Right lobe of liver (tissue), 6 donors: ENCODE measurements around the gene FSTL3. TPM values are rescaled to one million over a fixed set of nuclear protein-coding genes. Genes with fewer than 3 reads are reported as not detected.

Source experiments
- ATAC-seq, 4 donors: fragments of 200-7000 bp; cut with Tn5 transposase; one replicate each; pipeline ENCODE4 v1.9.1; 2020; ENCODE audit warnings: mild to moderate bottlenecking in 4 of 4, moderate library complexity in 4 of 4
- DNase-seq, 3 donors: peaks; one replicate each; pipeline ENCODE4 v3.0.0-alpha.2; 2020
- H3K27ac ChIP-seq, 3 donors: fragments of 200-600 bp; one replicate each; pipeline ENCODE4 v1.8.0; 2022
- H3K27me3 ChIP-seq, 2 donors: fragments of 200-600 bp; one replicate each; pipeline ENCODE4 v1.8.0; 2022
- H3K36me3 ChIP-seq, 4 donors: fragments of 200-600 bp; sonication (generic) in 1 of 4; one replicate each; pipeline versions ENCODE4 v1.5.1 to v1.8.0; 2017 to 2022; ENCODE audit warnings: control low read depth in 1 of 4
- H3K4me1 ChIP-seq, 4 donors: fragments of 200-600 bp; sonication (generic) in 1 of 4; one replicate each; pipeline versions ENCODE4 v1.5.1 to v1.8.0; 2017 to 2022; ENCODE audit warnings: control low read depth in 1 of 4
- H3K4me3 ChIP-seq, 3 donors: fragments of 200-600 bp; one replicate each; pipeline ENCODE4 v1.8.0; 2022
- H3K9me3 ChIP-seq, 4 donors: fragments of 200-600 bp; sonication (generic) in 1 of 4; one replicate each; pipeline versions ENCODE4 v1.5.1 to v1.8.0; 2017 to 2022; ENCODE audit warnings: control low read depth in 1 of 4
- CTCF ChIP-seq, 4 donors: fragments of 200-600 bp in 3 of 4; fragments of 450-650 bp in 1 of 4; IDR thresholded peaks; one replicate each; pipeline versions ENCODE4 v1.5.1 to v1.8.0; 2016 to 2022; ENCODE audit warnings: antibody characterized with exemption in 4 of 4, mild to moderate bottlenecking in 2 of 4
- POLR2A ChIP-seq: fragments of 450-650 bp; IDR thresholded peaks from one replicate; pipeline ENCODE4 v1.6.1; 2017; ENCODE audit warnings: antibody characterized with exemption, mild to moderate bottlenecking
- WGBS: methylation state at CpG from one replicate; pipeline ENCODE4 v1.1.6; 2018; ENCODE audit warnings: low coverage, low lambda C conversion rate; ENCODE audit not compliant: insufficient coverage; ENCODE audit errors: missing lambda C conversion rate; 5-methylcytosine and 5-hydroxymethylcytosine counted together
- intact Hi-C, 2 donors: fragments of 100-400 bp; cut with DNase I; formaldehyde crosslinking; loops; one replicate each; pipeline versions ENCODE4 v1.11.2 to v1.14.1; 2022
- total RNA-seq, 6 experiments: library from RNA; depleted of rRNA in 2 of 6; stranded (reverse); fragments of >200 nt in 2 of 6; fragmentation: NEBNext Ultra II Directional in 3 of 6; extraction: Animal tissue kit (Norgen Biotek cat#: 25700) in 3 of 6; gene quantifications; one replicate each; pipeline versions ENCODE4 v1.1.0 to v1.2.4, GENCODE V29; 2016 to 2023
- donor health status: DM: no; HTN: yes; CAD: no.
- donor health status: DM: no; HTN: no; CAD: no.
- donor health status: DM: no; HTN: no; CAD: no.
- donor health status: DM: no; HTN: yes; CAD: no.
- donor health status: DM: no; HTN: yes; CAD: no.

FSTL3 gene
- total RNA-seq, 6 experiments from 2014 or later: 4.2 to 18.7 (median 10.4) TPM

- Histone ChIP-seq H3K9me3 (no peaks in the 10 kb centered on the region), H3K27ac (no peak overlapping the region), H3K4me1 (peaks cover 0 to 9% (median 0%) of the 10 kb centered on the region in 4 donors), H3K4me3 (no peak overlapping the region), H3K27me3 (peaks cover 7 to 13% of the 10 kb centered on the region in 2 donors), H3K36me3 (no peaks in the 10 kb centered on the region)
- peak in 1 of 4 donors; percentile 49 for ATAC-seq
- intact Hi-C loops: no loop called here
- TF ChIP-seq POLR2A (no peak), CTCF (IDR thresholded peaks at IDR 0.05) (no peak)
- no peak for DNase-seq
- WGBS: 24% methylated on average over 6 of the region's 17 CpGs
Measured at GRCh38 chr19:722553-723101, 46.4 kb downstream of the FSTL3 start.

- no peaks in the 10 kb centered on the region for H3K9me3 ChIP-seq
- H3K27me3 ChIP-seq: peaks cover 7 to 13% of the 10 kb centered on the region in 2 donors
- TF ChIP-seq POLR2A (no peak), CTCF (IDR thresholded peaks at IDR 0.05) (no peak)
- peaks cover 0 to 9% (median 0%) of the 10 kb centered on the region in 4 donors for H3K4me1 ChIP-seq
- 53% methylated on average over 3 of the region's 13 CpGs for WGBS
- DNase-seq (no peak), ATAC-seq (no peak)
- intact Hi-C loops: no loop called here
- H3K27ac ChIP-seq: no peak overlapping the region
- no peaks in the 10 kb centered on the region for H3K36me3 ChIP-seq
- H3K4me3 ChIP-seq: no peak overlapping the region
Measured at GRCh38 chr19:723247-723646, 47.1 kb downstream of the FSTL3 start.

- ATAC-seq (no peak), DNase-seq (no peak)
- Histone ChIP-seq H3K9me3 (no peaks in the 10 kb centered on the region), H3K27ac (no peak overlapping the region), H3K4me1 (peaks cover 0 to 9% (median 0%) of the 10 kb centered on the region in 4 donors), H3K36me3 (no peaks in the 10 kb centered on the region), H3K27me3 (peaks cover 7 to 13% of the 10 kb centered on the region in 2 donors), H3K4me3 (no peak overlapping the region)
- intact Hi-C loops: no loop called here
- WGBS: 51% methylated on average over 6 of the region's 18 CpGs
- TF ChIP-seq POLR2A (no peak), CTCF (IDR thresholded peaks at IDR 0.05) (no peak)
Measured at GRCh38 chr19:723714-724113, 47.5 kb downstream of the FSTL3 start.

GRCh38 chr19:725461-726089 lies 49.4 kb downstream of the FSTL3 start:
- intact Hi-C loops: no loop called here
- Histone ChIP-seq H3K27me3 (peaks cover 0 to 5% of the 10 kb centered on the region in 2 donors), H3K27ac (no peak overlapping the region), H3K4me1 (no peaks in the 10 kb centered on the region), H3K9me3 (no peaks in the 10 kb centered on the region), H3K4me3 (no peak overlapping the region), H3K36me3 (no peaks in the 10 kb centered on the region)
- 67% methylated on average over 7 of the region's 13 CpGs for WGBS
- ATAC-seq (no peak), DNase-seq (no peak)
- no peak for TF ChIP-seq POLR2A
- TF ChIP-seq CTCF (IDR thresholded peaks at IDR 0.05): no peak
